Spleen (tissue), 11 donors: ENCODE results near the gene IRGC. TPM values are rescaled to one million over a fixed set of nuclear protein-coding genes. Genes with fewer than 3 reads are reported as not detected.

Source experiments
- DNase-seq: peaks from one replicate; pipeline ENCODE4 v3.0.0-alpha.2; 2020
- H3K27ac ChIP-seq, 8 donors: fragments of 200-600 bp; sonication (generic) in 7 of 8; 1 replicate in 4 of 8; 2 replicates in 4 of 8; pipeline versions ENCODE4 v1.5.0 to v1.8.0; 2016 to 2021; ENCODE audit warnings: inconsistent platforms in 4 of 8, mild to moderate bottlenecking in 4 of 8, moderate library complexity in 1 of 8
- H3K27me3 ChIP-seq, 7 donors: fragments of 200-600 bp; sonication (generic) in 6 of 7; replicated peaks in 1 of 7; 1 replicate in 4 of 7; 2 replicates in 3 of 7; pipeline versions ENCODE4 v1.5.0 to v1.8.0; 2016 to 2021; ENCODE audit warnings: inconsistent platforms in 3 of 7, mild to moderate bottlenecking in 1 of 7
- H3K36me3 ChIP-seq, 6 donors: fragments of 200-600 bp; sonication (generic) in 5 of 6; 1 replicate in 4 of 6; 2 replicates in 2 of 6; pipeline versions ENCODE4 v1.5.0 to v1.8.0; 2016 to 2021; ENCODE audit warnings: inconsistent platforms in 2 of 6
- H3K4me1 ChIP-seq, 6 donors: fragments of 200-600 bp; sonication (generic) in 5 of 6; 1 replicate in 3 of 6; 2 replicates in 3 of 6; pipeline versions ENCODE4 v1.5.0 to v1.8.0; 2016 to 2021; ENCODE audit warnings: inconsistent platforms in 3 of 6
- H3K4me3 ChIP-seq, 8 donors: fragments of 200-600 bp; sonication (generic) in 7 of 8; 1 replicate in 4 of 8; 2 replicates in 4 of 8; pipeline versions ENCODE4 v1.5.0 to v1.8.0; 2016 to 2021; ENCODE audit warnings: inconsistent platforms in 4 of 8, mild to moderate bottlenecking in 4 of 8, moderate library complexity in 2 of 8
- H3K9me3 ChIP-seq, 8 donors: fragments of 200-600 bp; sonication (generic) in 7 of 8; 1 replicate in 4 of 8; 2 replicates in 4 of 8; pipeline versions ENCODE4 v1.5.0 to v1.8.0; 2016 to 2021; ENCODE audit warnings: inconsistent platforms in 4 of 8
- POLR2A ChIP-seq, 3 donors: fragments of 450-650 bp; IDR thresholded peaks; one replicate each; pipeline ENCODE4 v1.5.1; 2017; ENCODE audit warnings: antibody characterized with exemption in 3 of 3, mild to moderate bottlenecking in 1 of 3
- POLR2AphosphoS5 ChIP-seq, 3 donors: sonication (generic); formaldehyde crosslinking; IDR thresholded peaks; one replicate each; pipeline ENCODE4 v1.5.1; 2017; ENCODE audit warnings: antibody characterized with exemption in 3 of 3
- WGBS, 5 donors: extraction: QIAGEN DNeasy Blood & Tissue Kit in 3 of 5; methylation state at CpG; one replicate each; pipeline versions ENCODE4 v1.1.5 to v1.1.7; 2013 to 2018; 5-methylcytosine and 5-hydroxymethylcytosine counted together
- intact Hi-C: fragments of 100-400 bp; cut with DNase I; formaldehyde crosslinking; loops from one replicate; pipeline ENCODE4 v1.15.0; 2023; ENCODE audit warnings: low total_unique reads
- polyA plus RNA-seq, 3 donors: library from polyadenylated mRNA; stranded (reverse); fragments of 200-250 nt; gene quantifications; one replicate each; pipeline ENCODE4 v1.2.1, GENCODE V29; 2013
- total RNA-seq, 7 donors: library from RNA; depleted of rRNA in 3 of 7; stranded (reverse); fragments of >200 nt in 3 of 7; fragmentation: NEBNext Ultra II Directional in 4 of 7; extraction: Animal tissue kit (Norgen Biotek cat#: 25700) in 4 of 7; gene quantifications; one replicate each; pipeline versions ENCODE4 v1.1.0 to v1.2.1, GENCODE V29; 2016 to 2021
- TF ChIP-seq, protein P1 (sequence below), 11 experiments: fragments of 200-600 bp in 7 of 11; fragments of 450-650 bp in 4 of 11; sonication (generic) in 4 of 11; IDR thresholded peaks in 8 of 11; conservative IDR thresholded peaks in 3 of 11; 1 replicate in 7 of 11; 2 replicates in 4 of 11; pipeline versions ENCODE4 v1.4.0 to v1.8.0; 2016 to 2021; ENCODE audit warnings: antibody characterized with exemption in 11 of 11, inconsistent platforms in 4 of 11, mild to moderate bottlenecking in 1 of 11
- donor health status: healthy with polysubstance abuse.
- donor health status: DM: no; HTN: no; CAD: no; lungs with moderate emphysema.
- donor health status: DM: no; HTN: no; CAD: no.
- donor health status: Bipolar disorder and iron deficiency.
- donor health status: healthy.
- donor health status: DM: no; HTN: no; CAD: no.
- donor health status: DM: yes; HTN: yes; CAD: no.

The IRGC gene
- total and polyA plus RNA-seq, 10 donors = not detected

DNA sequence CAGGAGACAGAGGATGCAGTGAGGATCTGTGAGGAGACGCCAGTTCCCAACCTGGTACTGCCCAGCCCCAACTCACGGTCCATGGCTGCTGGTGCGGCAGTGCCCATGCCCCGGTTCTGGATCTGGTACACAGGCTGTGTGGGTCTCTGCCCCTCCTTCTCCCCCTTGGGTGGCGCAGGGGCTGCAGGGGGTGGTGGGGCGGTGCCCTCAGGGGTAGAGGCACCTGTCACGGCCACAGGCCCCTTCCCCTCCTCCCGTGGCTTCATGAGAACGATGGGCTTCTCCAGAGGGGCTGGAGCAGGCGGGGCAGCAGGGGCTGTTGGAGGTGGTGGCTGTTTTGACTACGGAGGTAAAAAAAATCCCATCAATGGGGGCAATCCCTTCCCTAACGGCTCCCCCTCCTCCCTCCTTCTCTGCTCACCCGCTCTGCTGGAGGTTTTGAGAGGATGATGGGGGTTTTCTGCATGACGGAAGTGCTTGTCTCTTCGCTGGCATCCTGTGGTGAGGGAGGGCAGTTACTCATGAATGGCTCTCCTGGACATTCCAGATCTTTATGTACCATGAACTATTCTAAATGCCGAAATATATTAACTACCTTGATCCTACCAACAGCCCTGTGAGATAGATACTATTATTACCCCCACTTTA, 31.8 kb downstream of the IRGC start:
- Histone ChIP-seq H3K27me3 (no peaks in the 10 kb centered on the region), H3K36me3 (peaks cover 0 to 99% (median 86%) of the 10 kb centered on the region in 6 donors), H3K4me3 (no peak overlapping the region), H3K4me1 (peaks cover 13 to 58% (median 45%) of the 10 kb centered on the region in 6 donors), H3K9me3 (no peaks in the 10 kb centered on the region), H3K27ac (peak overlapping the region in 3 of 8 donors; percentile 44 to 62 (median 48))
- intact Hi-C loops = no loop called here
- 71 to 88% (median 80%) methylated on average over 14 to 16 of the region's 16 CpGs for WGBS, 5 donors
- TF ChIP-seq POLR2A (IDR thresholded peaks at IDR 0.05) = no peak
- peak in 1 of 3 donors; percentile 29 for TF ChIP-seq POLR2AphosphoS5 (IDR thresholded peaks at IDR 0.05)
- TF ChIP-seq, protein P1, sequence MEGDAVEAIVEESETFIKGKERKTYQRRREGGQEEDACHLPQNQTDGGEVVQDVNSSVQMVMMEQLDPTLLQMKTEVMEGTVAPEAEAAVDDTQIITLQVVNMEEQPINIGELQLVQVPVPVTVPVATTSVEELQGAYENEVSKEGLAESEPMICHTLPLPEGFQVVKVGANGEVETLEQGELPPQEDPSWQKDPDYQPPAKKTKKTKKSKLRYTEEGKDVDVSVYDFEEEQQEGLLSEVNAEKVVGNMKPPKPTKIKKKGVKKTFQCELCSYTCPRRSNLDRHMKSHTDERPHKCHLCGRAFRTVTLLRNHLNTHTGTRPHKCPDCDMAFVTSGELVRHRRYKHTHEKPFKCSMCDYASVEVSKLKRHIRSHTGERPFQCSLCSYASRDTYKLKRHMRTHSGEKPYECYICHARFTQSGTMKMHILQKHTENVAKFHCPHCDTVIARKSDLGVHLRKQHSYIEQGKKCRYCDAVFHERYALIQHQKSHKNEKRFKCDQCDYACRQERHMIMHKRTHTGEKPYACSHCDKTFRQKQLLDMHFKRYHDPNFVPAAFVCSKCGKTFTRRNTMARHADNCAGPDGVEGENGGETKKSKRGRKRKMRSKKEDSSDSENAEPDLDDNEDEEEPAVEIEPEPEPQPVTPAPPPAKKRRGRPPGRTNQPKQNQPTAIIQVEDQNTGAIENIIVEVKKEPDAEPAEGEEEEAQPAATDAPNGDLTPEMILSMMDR (IDR thresholded peaks at IDR 0.05 in 8 of 11, conservative IDR thresholded peaks at IDR 0.05 in 3 of 11) = no peak
- DNase-seq = no peak

GRCh38 chr19:43748205-43748594, 32.3 kb downstream of the IRGC start:
- TF ChIP-seq POLR2A (IDR thresholded peaks at IDR 0.05) (no peak), POLR2AphosphoS5 (IDR thresholded peaks at IDR 0.05) (no peak)
- TF ChIP-seq, protein P1 (IDR thresholded peaks at IDR 0.05 in 8 of 11, conservative IDR thresholded peaks at IDR 0.05 in 3 of 11) = no peak
- DNase-seq = no peak
- no peaks in the 10 kb centered on the region for H3K27me3 ChIP-seq
- no peak overlapping the region for H3K4me3 ChIP-seq
- H3K36me3 ChIP-seq = peaks cover 0 to 94% (median 81%) of the 10 kb centered on the region in 6 donors
- intact Hi-C loops = no loop called here
- H3K27ac ChIP-seq = peak overlapping the region in 3 of 8 donors; percentile 44 to 62 (median 48)
- no peaks in the 10 kb centered on the region for H3K9me3 ChIP-seq
- 75 to 93% (median 80%) methylated on average over 4 of the region's 4 CpGs for WGBS, 5 donors
- peaks cover 18 to 63% (median 50%) of the 10 kb centered on the region in 6 donors for H3K4me1 ChIP-seq

- Histone ChIP-seq H3K27me3 (no peaks in the 10 kb centered on the region), H3K9me3 (no peaks in the 10 kb centered on the region), H3K27ac (peak overlapping the region in 3 of 8 donors; percentile 44 to 62 (median 48)), H3K36me3 (peaks cover 0 to 89% (median 76%) of the 10 kb centered on the region in 6 donors), H3K4me3 (no peak overlapping the region), H3K4me1 (peaks cover 23 to 68% (median 55%) of the 10 kb centered on the region in 6 donors)
- intact Hi-C loops = no loop called here
- 70 to 86% (median 76%) methylated on average over 4 of the region's 4 CpGs for WGBS, 5 donors
- DNase-seq = no peak
- TF ChIP-seq POLR2AphosphoS5 (IDR thresholded peaks at IDR 0.05) = no peak
- TF ChIP-seq, protein P1 (IDR thresholded peaks at IDR 0.05 in 8 of 11, conservative IDR thresholded peaks at IDR 0.05 in 3 of 11) = no peak
- no peak for TF ChIP-seq POLR2A (IDR thresholded peaks at IDR 0.05)
Measured at GRCh38 chr19:43748685-43749084, 32.8 kb downstream of the IRGC start.

- DNase-seq = no peak
- TF ChIP-seq, protein P1 (IDR thresholded peaks at IDR 0.05 in 8 of 11, conservative IDR thresholded peaks at IDR 0.05 in 3 of 11) = no peak
- TF ChIP-seq POLR2A (IDR thresholded peaks at IDR 0.05) (no peak), POLR2AphosphoS5 (IDR thresholded peaks at IDR 0.05) (no peak)
- Histone ChIP-seq H3K9me3 (no peaks in the 10 kb centered on the region), H3K4me3 (no peak overlapping the region), H3K4me1 (peaks cover 23 to 73% (median 58%) of the 10 kb centered on the region in 6 donors), H3K27ac (peak overlapping the region in 3 of 8 donors; percentile 44 to 62 (median 48)), H3K27me3 (no peaks in the 10 kb centered on the region), H3K36me3 (peaks cover 0 to 85% (median 71%) of the 10 kb centered on the region in 6 donors)
- WGBS, 5 donors = 78 to 89% (median 86%) methylated on average over 7 of the region's 7 CpGs
- intact Hi-C loops = no loop called here
Measured at GRCh38 chr19:43749152-43749551, 33.3 kb downstream of the IRGC start.
